ENCODE results near the gene POTED. TPM values are rescaled to one million over a fixed set of nuclear protein-coding genes. Genes with fewer than 3 reads are reported as not detected.

Gene POTED
- total RNA-seq = not detected in 2 replicates

DNA sequence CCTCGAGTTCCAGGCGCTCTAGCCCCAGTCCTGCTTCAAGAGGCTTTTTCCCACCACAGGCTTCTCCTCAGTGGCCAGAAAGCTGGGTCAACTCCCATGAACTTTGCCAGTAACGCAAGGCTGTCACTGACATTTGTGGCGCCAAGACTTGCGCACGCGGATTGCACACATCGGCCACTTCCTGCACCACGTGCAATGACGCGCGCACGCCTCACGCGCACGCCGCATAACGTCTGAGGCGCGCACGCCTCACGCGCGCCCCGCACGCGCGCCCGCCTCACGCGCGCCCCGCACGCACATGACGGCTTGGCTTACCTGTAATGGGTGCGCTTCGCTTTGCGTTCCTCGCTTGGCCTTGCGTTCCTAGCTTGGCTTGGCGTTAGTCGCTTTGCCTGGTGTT lies at the start of gene POTED:
Gene POTED, plus strand, starts transcription at position 301 of the 400 bp plus-strand sequence. CDS start 452 bp downstream, outside the sequence.

